ENCODE measurements around the gene AGR2. TPM values are rescaled to one million over a fixed set of nuclear protein-coding genes. Genes with fewer than 3 reads are reported as not detected.

The AGR2 gene
- total RNA-seq, 4 donors from 2014 or later: 2.6 to 23.9 (median 4.1) TPM; not detected in 1

- Histone ChIP-seq H3K27ac (no peak overlapping the region), H3K4me1 (no peaks in the 10 kb centered on the region), H3K9me3 (no peaks in the 10 kb centered on the region), H3K27me3 (no peaks in the 10 kb centered on the region), H3K36me3 (no peaks in the 10 kb centered on the region), H3K4me3 (replicated peaks in 1 of 3) (no peak overlapping the region)
- TF ChIP-seq CTCF (IDR thresholded peaks at IDR 0.05) (no peak), POLR2A (IDR thresholded peaks at IDR 0.05) (no peak)
- no peak for DNase-seq
- intact Hi-C loops (cut with DNase I): no loop called here
Measured at GRCh38 chr7:16826060-16826459, 21.3 kb upstream of the AGR2 start.

- no peak overlapping the region for H3K27ac ChIP-seq
- no peak for DNase-seq
- 78 to 83% methylated on average over 3 of the region's 3 CpGs for WGBS, 2 donors
- H3K27me3 ChIP-seq: no peaks in the 10 kb centered on the region
- intact Hi-C loops (cut with DNase I): no loop called here
- H3K4me1 ChIP-seq: no peaks in the 10 kb centered on the region
- no peak overlapping the region for H3K4me3 ChIP-seq (replicated peaks in 1 of 3)
- no peaks in the 10 kb centered on the region for H3K36me3 ChIP-seq
- TF ChIP-seq POLR2A (IDR thresholded peaks at IDR 0.05) (no peak), CTCF (IDR thresholded peaks at IDR 0.05) (no peak)
- H3K9me3 ChIP-seq: no peaks in the 10 kb centered on the region
Measured at GRCh38 chr7:16822029-16822428, 17.2 kb upstream of the AGR2 start.

GRCh38 chr7:16818732-16819131 lies 13.9 kb upstream of the AGR2 start:
- Histone ChIP-seq H3K9me3 (no peaks in the 10 kb centered on the region), H3K36me3 (no peaks in the 10 kb centered on the region), H3K4me1 (no peaks in the 10 kb centered on the region), H3K27me3 (no peaks in the 10 kb centered on the region), H3K4me3 (replicated peaks in 1 of 3) (no peak overlapping the region), H3K27ac (no peak overlapping the region)
- no peak for TF ChIP-seq POLR2A (IDR thresholded peaks at IDR 0.05)
- TF ChIP-seq CTCF (IDR thresholded peaks at IDR 0.05): no peak
- no peak for DNase-seq
- intact Hi-C loops (cut with DNase I): no loop called here
- 94 to 95% methylated on average over 3 of the region's 3 CpGs for WGBS, 2 donors

- Histone ChIP-seq H3K27me3 (no peaks in the 10 kb centered on the region), H3K36me3 (no peaks in the 10 kb centered on the region), H3K27ac (no peak overlapping the region), H3K4me1 (no peaks in the 10 kb centered on the region), H3K9me3 (no peaks in the 10 kb centered on the region), H3K4me3 (replicated peaks in 1 of 3) (no peak overlapping the region)
- intact Hi-C loops (cut with DNase I): no loop called here
- no peak for DNase-seq
- WGBS, 2 donors: 90 to 94% methylated on average over 1 of the region's 1 CpG
- no peak for TF ChIP-seq CTCF (IDR thresholded peaks at IDR 0.05)
- no peak for TF ChIP-seq POLR2A (IDR thresholded peaks at IDR 0.05)
Measured at GRCh38 chr7:16817536-16817935, 12.7 kb upstream of the AGR2 start.

GRCh38 chr7:16816824-16817223 lies 12.0 kb upstream of the AGR2 start:
- Histone ChIP-seq H3K36me3 (no peaks in the 10 kb centered on the region), H3K27me3 (no peaks in the 10 kb centered on the region), H3K27ac (no peak overlapping the region), H3K9me3 (no peaks in the 10 kb centered on the region), H3K4me1 (no peaks in the 10 kb centered on the region), H3K4me3 (replicated peaks in 1 of 3) (no peak overlapping the region)
- intact Hi-C loops (cut with DNase I): no loop called here
- WGBS, 2 donors: 50 to 64% methylated on average over 2 of the region's 2 CpGs
- no peak for DNase-seq
- TF ChIP-seq CTCF (IDR thresholded peaks at IDR 0.05): no peak
- TF ChIP-seq POLR2A (IDR thresholded peaks at IDR 0.05): no peak
